Astrocyte (in vitro differentiated cells and primary cell): Measurements from ENCODE around the gene PPIF. TPM values are rescaled to one million over a fixed set of nuclear protein-coding genes. Genes with fewer than 3 reads are reported as not detected.
A peak's percentile ranks its signal among the peaks of the same experiment; 100 is the strongest.

Experiments used
- DNase-seq: peaks from one replicate; pipeline ENCODE4 v3.0.0-alpha.2; 2010; ENCODE audit warnings: low read depth
- FAIRE-seq: peaks from 2 replicates; lab custom pipeline; 2011; peaks lifted over from hg19 to GRCh38; lab: Jason Lieb, UNC
- H2AFZ ChIP-seq: 2 replicates; pipeline ENCODE4 v1.6.0; 2012; ENCODE audit warnings: low read depth, low read length, inconsistent platforms
- H3K27ac ChIP-seq: 2 replicates; pipeline ENCODE4 v1.5.1; 2011; ENCODE audit warnings: low read depth, low read length, inconsistent platforms
- H3K27me3 ChIP-seq: 2 replicates; pipeline ENCODE4 v1.6.0; 2011; ENCODE audit warnings: low read length, inconsistent platforms; ENCODE audit not compliant: insufficient read depth
- H3K36me3 ChIP-seq: 2 replicates; pipeline ENCODE4 v1.5.1; 2011; ENCODE audit warnings: low read length, inconsistent platforms; ENCODE audit not compliant: insufficient read depth
- H3K4me1 ChIP-seq: 2 replicates; pipeline ENCODE4 v1.5.1; 2011; ENCODE audit warnings: low read length, inconsistent platforms; ENCODE audit not compliant: insufficient read depth
- H3K4me2 ChIP-seq: 2 replicates; pipeline ENCODE4 v1.6.0; 2012; ENCODE audit warnings: low read length, inconsistent platforms
- H3K4me3 ChIP-seq: 2 replicates; pipeline ENCODE4 v1.5.1; 2011; ENCODE audit warnings: low read depth, mild to moderate bottlenecking, low read length, inconsistent platforms; ENCODE audit not compliant: insufficient read depth
- H3K79me2 ChIP-seq: 2 replicates; pipeline ENCODE4 v1.6.0; 2012; ENCODE audit warnings: mild to moderate bottlenecking, low read length, inconsistent platforms; ENCODE audit not compliant: insufficient read depth
- H3K9ac ChIP-seq: 2 replicates; pipeline ENCODE4 v1.6.0; 2012; ENCODE audit warnings: mild to moderate bottlenecking, low read length, inconsistent platforms
- H3K9me3 ChIP-seq: 2 replicates; pipeline ENCODE4 v1.5.1; 2012; ENCODE audit warnings: low read depth, mild to moderate bottlenecking, low read length, inconsistent platforms; ENCODE audit not compliant: insufficient read depth
- H4K20me1 ChIP-seq: 2 replicates; pipeline ENCODE4 v1.6.0; 2012; ENCODE audit warnings: low read length, inconsistent platforms; ENCODE audit not compliant: insufficient read depth
- H3K27ac Mint-ChIP-seq: one replicate; pipeline ENCODE4 v1.8.0; 2021; ENCODE audit warnings: mild to moderate bottlenecking, mixed read lengths; ENCODE audit not compliant: unreplicated experiment
- H3K27me3 Mint-ChIP-seq: one replicate; pipeline ENCODE4 v1.8.0; 2021; ENCODE audit warnings: low read depth, mixed read lengths; ENCODE audit not compliant: unreplicated experiment
- H3K36me3 Mint-ChIP-seq: one replicate; pipeline ENCODE4 v1.8.0; 2021; ENCODE audit warnings: low read depth, mixed read lengths; ENCODE audit not compliant: unreplicated experiment
- H3K4me1 Mint-ChIP-seq: one replicate; pipeline ENCODE4 v1.8.0; 2021; ENCODE audit warnings: low read depth, mixed read lengths; ENCODE audit not compliant: unreplicated experiment
- H3K4me3 Mint-ChIP-seq: one replicate; pipeline ENCODE4 v1.8.0; 2021; ENCODE audit warnings: mild to moderate bottlenecking, moderate library complexity, mixed read lengths; ENCODE audit not compliant: unreplicated experiment
- H3K9me3 Mint-ChIP-seq: one replicate; pipeline ENCODE4 v1.8.0; 2021; ENCODE audit warnings: mild to moderate bottlenecking, mixed read lengths; ENCODE audit not compliant: unreplicated experiment
- CTCF ChIP-seq: IDR thresholded peaks from 2 replicates; pipeline ENCODE4 v1.5.1; 2011; ENCODE audit warnings: low read depth, mild to moderate bottlenecking, inconsistent platforms, low read length, moderate library complexity; ENCODE audit not compliant: insufficient read depth
- EZH2 ChIP-seq: IDR thresholded peaks from 2 replicates; pipeline ENCODE4 v1.6.1; 2012; ENCODE audit warnings: mild to moderate bottlenecking, low read length, inconsistent platforms; ENCODE audit not compliant: insufficient read depth
- total RNA-seq: library from RNA; stranded (reverse); gene quantifications from 2 replicates; pipeline ENCODE4 v1.2.1, GENCODE V29; 2021

Gene PPIF
- total RNA-seq, 1 donor from 2014 or later: 31.7 TPM

DNA sequence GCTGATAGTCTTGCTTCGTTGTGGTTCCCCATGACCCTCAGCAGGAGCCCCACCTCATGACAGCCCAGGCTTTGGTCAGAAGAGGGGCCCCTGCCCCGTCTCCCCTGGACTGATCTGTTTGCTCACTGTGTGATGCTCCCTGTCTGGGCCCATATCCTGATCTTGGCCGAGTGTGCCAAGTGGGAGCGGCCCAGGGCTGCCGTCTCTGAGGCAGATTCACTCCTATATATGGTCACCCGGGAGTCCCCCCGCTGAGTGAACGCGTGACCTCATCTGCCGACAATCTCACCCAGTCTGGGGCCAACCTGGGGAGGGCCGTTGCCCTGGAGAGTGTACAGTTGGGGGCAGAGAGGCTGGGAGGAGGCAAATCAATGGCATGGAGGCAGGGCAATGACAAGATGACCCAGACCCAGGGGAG is 34.5 kb downstream of the PPIF start:
- Histone ChIP-seq H3K4me2 (peak overlapping the region; percentile 50), H3K27ac (peak overlapping the region; percentile 67), H2AFZ (peak overlapping the region; percentile 58), H3K36me3 (no peaks in the 10 kb centered on the region), H3K9me3 (no peaks in the 10 kb centered on the region), H3K4me1 (peaks cover 24% of the 10 kb centered on the region), H3K9ac (peak overlapping the region; percentile 38), H3K79me2 (no peaks in the 10 kb centered on the region), H4K20me1 (no peaks in the 10 kb centered on the region), H3K4me3 (no peak overlapping the region), H3K27me3 (no peaks in the 10 kb centered on the region)
- Mint-ChIP-seq H3K27ac (peak overlapping the region; percentile 91), H3K4me1 (peaks cover 16% of the 10 kb centered on the region), H3K9me3 (no peaks in the 10 kb centered on the region), H3K4me3 (peak overlapping the region; percentile 47), H3K27me3 (no peaks in the 10 kb centered on the region), H3K36me3 (peaks cover 2% of the 10 kb centered on the region)
- TF ChIP-seq EZH2: no peak
- no peak for TF ChIP-seq CTCF
- FAIRE-seq: peak; percentile 87
- peak; percentile 82 for DNase-seq

- Histone ChIP-seq H3K27ac (peak overlapping the region; percentile 67), H3K9ac (peak overlapping the region; percentile 38), H3K4me1 (peaks cover 24% of the 10 kb centered on the region), H2AFZ (peak overlapping the region; percentile 58), H3K79me2 (no peaks in the 10 kb centered on the region), H3K9me3 (no peaks in the 10 kb centered on the region), H3K4me2 (peak overlapping the region; percentile 50), H3K36me3 (peaks cover under 1% of the 10 kb centered on the region), H3K27me3 (no peaks in the 10 kb centered on the region), H4K20me1 (no peaks in the 10 kb centered on the region), H3K4me3 (no peak overlapping the region)
- DNase-seq (no peak), FAIRE-seq (no peak)
- TF ChIP-seq CTCF: no peak
- no peak for TF ChIP-seq EZH2
- H3K9me3 Mint-ChIP-seq: no peaks in the 10 kb centered on the region
- peaks cover 2% of the 10 kb centered on the region for H3K36me3 Mint-ChIP-seq
- no peak overlapping the region for H3K4me3 Mint-ChIP-seq
- no peaks in the 10 kb centered on the region for H3K27me3 Mint-ChIP-seq
- H3K27ac Mint-ChIP-seq: peak overlapping the region; percentile 91
- H3K4me1 Mint-ChIP-seq: peaks cover 16% of the 10 kb centered on the region
Observed at GRCh38 chr10:79382491-79382941, 35.2 kb downstream of the PPIF start.

GRCh38 chr10:79383974-79384606 is 36.8 kb downstream of the PPIF start:
- DNase-seq (no peak), FAIRE-seq (no peak)
- H3K27ac Mint-ChIP-seq: no peak overlapping the region
- Histone ChIP-seq H3K9me3 (no peaks in the 10 kb centered on the region), H3K4me1 (peaks cover 24% of the 10 kb centered on the region), H2AFZ (no peak overlapping the region), H3K27ac (no peak overlapping the region), H4K20me1 (peaks cover 3% of the 10 kb centered on the region), H3K9ac (no peak overlapping the region), H3K79me2 (no peaks in the 10 kb centered on the region), H3K4me3 (no peak overlapping the region), H3K36me3 (peaks cover 5% of the 10 kb centered on the region), H3K4me2 (no peak overlapping the region), H3K27me3 (no peaks in the 10 kb centered on the region)
- TF ChIP-seq CTCF (no peak), EZH2 (no peak)
- no peaks in the 10 kb centered on the region for H3K9me3 Mint-ChIP-seq
- H3K27me3 Mint-ChIP-seq: no peaks in the 10 kb centered on the region
- no peak overlapping the region for H3K4me3 Mint-ChIP-seq
- H3K4me1 Mint-ChIP-seq: peaks cover 16% of the 10 kb centered on the region
- peaks cover 2% of the 10 kb centered on the region for H3K36me3 Mint-ChIP-seq
